Non-pigmented ciliary epithelial cell (primary cell): ENCODE measurements around the gene TFR2.
"Not testable (repeated sequence)": the region's sequence is repeated elsewhere in the genome, so short reads cannot be mapped to it uniquely, and the experiment has no call there.

Experiments used
- DNase-seq: peaks from one replicate; pipeline ENCODE4 v3.0.0-alpha.2; 2010; ENCODE audit warnings: low read depth

TFR2 gene

DNA sequence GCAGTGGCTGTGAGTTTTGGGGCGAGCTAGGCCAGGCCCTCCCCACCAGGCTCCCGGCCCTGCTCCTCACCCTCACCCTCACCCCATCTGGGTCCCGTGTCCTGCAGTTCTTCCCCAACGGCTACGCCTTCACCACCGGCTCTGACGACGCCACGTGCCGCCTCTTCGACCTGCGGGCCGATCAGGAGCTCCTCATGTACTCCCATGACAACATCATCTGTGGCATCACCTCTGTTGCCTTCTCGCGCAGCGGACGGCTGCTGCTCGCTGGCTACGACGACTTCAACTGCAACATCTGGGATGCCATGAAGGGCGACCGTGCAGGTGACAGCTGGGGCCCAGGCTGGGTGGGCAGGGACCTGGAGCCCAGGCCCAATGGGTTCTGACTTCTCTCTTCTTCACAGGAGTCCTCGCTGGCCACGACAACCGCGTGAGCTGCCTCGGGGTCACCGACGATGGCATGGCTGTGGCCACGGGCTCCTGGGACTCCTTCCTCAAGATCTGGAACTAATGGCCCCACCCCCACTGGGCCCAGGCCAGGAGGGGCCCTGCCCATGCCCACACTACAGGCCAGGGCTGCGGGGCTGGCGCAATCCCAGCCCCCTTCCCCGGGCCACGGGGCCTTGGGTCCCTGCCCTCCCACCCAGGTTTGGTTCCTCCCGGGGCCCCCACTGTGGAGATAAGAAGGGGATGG, 37.1 kb upstream of the TFR2 start:
- DNase-seq, result no peak

DNA sequence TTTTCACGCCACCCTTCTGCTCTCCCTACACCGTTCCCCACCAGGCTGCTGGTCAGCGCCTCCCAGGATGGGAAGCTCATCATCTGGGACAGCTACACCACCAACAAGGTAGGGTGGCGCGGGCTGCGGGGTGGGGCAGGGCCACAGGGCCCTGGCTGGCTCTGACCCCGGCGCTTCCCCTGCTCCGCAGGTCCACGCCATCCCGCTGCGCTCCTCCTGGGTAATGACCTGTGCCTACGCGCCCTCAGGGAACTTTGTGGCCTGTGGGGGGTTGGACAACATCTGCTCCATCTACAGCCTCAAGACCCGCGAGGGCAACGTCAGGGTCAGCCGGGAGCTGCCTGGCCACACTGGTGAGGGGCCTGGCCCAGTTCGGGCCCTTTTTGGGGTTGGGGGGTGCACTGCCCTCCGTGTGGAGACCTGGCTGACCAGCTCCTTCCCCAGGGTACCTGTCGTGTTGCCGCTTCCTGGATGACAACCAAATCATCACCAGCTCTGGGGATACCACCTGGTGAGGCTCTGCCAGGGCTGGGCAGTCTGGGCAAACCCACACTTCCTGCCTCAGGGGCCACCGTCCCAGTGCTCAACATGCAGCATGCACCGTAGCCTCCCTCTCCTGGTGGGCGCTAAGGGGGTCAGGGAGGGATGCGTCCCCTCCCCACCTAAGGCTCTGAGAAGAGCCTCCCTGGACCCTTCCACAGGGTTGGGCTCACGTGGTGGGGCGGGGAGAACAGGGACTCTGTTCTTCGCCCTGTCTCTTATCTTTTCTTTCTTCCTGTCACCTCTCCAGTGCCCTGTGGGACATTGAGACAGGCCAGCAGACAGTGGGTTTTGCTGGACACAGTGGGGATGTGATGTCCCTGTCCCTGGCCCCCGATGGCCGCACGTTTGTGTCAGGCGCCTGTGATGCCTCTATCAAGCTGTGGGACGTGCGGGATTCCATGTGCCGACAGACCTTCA, 36.2 kb upstream of the TFR2 start:
- no peak for DNase-seq

DNA sequence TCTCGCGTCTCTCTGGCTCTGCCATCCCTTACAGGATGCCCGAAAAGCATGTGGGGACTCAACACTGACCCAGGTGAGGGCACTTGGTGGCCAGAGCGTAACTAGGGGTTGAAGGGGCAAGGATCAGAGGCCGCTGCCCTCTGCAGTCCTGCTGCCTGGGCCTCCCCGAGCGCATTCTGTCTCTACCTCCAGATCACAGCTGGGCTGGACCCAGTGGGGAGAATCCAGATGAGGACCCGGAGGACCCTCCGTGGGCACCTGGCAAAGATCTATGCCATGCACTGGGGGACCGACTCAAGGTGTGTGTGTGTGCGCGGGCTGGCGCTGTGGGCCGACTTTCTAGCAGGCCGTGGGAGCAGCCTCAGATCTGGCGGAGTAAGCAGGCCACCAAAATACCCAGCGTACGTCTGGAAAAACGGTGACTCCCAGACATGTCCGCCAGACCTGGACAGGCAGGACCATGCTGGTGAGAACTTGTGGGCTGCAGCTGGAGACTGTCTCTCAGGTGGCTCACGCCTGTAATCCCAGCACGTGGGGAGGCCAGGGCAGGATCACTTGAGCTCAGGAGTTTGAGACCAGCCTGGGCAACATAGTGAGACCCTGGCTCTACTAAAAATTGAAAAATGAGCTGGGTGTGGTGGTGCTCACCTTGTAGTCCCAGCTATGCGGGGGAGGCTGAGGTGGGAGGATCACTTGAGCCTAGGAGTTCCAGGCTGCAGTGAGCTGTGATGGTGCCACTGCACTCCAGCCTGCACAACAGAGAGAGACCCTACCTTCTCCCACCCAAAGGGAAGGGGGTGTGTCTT, 35.4 kb upstream of the TFR2 start:
- no peak for DNase-seq

DNA sequence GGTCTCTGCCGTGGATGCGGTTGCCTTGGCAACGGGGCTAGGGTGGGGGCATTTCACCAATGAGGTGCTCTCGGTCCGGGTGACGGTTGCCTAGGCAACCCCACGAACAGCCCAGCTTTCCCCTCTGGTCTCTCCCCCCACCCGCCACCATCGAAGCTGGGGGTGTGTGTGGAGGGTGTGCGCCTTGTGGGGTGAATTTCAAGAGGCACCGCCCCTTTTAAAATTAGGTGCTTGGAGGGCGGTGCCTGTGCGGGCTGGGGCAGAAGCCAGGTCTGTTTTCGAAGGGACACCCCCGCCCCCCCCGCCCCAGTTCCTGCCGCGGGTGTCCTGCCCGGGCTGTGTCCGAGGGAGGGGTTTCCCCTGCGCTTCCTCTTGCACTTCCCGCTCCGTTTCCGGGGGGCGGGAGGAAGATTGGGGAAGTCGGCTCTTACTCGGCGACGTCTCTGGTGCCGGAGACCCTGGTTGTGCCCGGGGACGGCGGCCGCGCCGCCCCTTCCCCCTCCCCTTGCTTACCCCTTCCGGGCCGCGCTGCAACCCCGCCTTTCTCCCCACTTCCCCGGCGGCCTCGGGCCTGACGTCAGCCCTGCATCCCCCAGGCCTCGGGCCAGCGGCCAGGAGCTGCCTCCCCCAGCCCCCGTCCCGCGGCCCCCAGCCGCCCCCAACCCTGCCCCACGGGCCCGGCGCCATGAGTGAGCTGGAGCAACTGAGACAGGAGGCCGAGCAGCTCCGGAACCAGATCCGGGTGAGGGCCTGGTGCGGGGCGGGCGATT, 34.4 kb upstream of the TFR2 start:
- DNase-seq, result peak; percentile 23

DNA sequence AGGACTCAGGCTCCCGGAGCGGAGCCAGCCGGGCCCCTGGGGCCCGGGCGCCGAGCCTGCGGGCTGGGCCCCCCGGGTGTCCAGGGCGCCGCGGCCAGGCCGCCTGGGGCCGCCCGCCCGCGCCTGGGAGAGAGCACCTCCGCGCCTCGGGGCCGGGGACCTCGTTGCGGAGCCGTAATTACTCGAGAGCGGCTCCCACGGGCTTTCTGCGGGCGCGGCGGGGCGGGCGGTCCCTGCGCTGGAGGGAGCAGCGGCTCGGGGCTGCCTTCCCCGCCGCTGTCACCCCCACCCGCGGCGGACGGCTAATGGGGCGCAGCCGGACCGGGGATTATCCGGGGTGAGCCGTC, 33.7 kb upstream of the TFR2 start:
- no peak for DNase-seq

DNA sequence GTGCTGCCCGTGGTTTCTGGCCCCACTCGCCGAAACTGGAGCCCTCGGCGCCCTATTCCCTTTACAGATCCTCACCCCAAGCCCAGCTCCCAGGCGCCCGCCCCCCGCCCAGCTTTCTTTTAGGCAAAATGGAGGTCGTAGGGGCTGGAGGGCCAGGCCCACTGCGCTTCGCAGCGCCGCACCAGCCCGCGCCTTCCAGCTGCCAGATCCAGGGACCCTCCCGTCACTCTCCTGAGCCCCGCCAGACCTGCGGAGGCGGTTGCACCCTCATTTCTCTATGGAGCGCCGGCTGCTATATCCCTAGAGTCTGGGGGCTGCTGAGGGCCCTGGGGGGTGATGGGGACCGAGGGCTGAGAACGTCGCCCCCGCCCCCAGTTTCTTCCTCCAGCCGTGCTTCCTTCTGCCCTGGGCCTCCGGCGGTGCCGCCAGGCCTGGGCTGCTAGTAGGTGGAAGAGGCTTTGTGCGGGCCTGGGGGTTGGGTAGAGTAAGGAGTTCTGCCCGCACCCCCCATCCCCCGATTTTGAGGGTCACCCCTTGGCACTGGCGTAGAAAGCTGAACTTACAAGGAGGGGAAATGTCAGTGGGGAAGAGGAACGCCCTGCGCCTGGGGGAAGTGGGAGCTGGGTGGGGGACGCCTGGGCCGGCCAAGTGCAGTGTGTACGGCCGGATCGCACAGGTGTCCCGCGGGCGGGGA, 33.2 kb upstream of the TFR2 start:
- no peak for DNase-seq

DNA sequence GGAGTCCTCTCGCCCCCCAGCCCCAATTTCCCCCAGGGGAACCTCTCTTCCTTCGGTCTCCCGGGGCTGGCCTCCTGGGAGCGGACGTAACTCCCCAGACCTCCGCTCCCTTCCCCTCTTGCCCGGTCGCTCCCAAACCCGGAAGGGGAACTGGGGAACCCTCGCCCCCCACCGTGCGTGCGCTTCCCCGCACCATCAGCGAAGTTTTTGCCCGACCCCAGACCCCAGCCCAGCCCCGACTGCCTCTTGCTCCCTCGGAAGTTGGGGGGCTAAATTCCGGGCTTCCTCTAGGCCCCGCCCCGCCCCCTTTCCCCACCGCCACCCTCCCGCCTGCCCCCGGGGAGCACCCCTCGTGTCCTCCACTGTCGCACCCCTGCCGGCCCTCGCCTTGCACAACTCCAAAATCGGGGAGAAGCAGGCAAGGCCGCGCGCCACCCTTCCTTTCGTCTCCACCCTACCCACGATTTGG, 32.6 kb upstream of the TFR2 start:
- no peak for DNase-seq

DNA sequence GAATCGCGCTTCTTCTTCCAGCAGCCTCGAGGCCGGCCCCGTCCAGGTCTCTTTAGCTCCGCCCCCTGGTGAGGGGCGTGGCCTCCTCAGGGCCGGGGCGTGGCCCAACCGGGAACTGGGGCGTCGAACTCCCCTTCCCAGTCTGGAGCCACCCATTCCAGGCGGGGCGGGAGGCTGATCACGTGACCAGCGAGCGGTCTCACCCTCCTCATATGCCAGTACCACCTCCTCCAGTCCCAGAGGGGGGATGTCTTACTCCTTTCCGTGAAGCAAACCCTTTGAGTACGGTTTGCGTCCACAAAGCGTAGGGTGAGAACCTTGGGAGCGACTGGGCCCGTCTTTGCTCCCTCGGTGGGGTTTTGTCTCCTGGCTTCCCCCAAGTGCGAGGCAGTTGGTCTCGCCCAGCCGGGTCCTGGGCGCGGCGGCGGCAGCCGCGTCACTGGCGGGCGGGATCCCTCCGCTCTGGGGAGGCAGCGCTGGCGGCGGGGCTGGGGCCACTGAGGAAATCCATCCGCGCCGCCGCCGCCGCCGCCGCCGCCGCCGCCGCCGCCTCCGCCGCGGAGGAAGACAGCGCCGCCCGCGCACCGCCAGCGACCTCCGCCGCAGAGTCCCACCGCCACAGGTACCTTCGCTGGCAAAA, 32.1 kb upstream of the TFR2 start, which contains the start of gene GNB2:
Gene GNB2 (plus strand): TSS at position 439 of the 640 bp plus-strand sequence. CDS start 2,526 bp downstream, outside the sequence.
- peak; percentile 97 for DNase-seq

DNA sequence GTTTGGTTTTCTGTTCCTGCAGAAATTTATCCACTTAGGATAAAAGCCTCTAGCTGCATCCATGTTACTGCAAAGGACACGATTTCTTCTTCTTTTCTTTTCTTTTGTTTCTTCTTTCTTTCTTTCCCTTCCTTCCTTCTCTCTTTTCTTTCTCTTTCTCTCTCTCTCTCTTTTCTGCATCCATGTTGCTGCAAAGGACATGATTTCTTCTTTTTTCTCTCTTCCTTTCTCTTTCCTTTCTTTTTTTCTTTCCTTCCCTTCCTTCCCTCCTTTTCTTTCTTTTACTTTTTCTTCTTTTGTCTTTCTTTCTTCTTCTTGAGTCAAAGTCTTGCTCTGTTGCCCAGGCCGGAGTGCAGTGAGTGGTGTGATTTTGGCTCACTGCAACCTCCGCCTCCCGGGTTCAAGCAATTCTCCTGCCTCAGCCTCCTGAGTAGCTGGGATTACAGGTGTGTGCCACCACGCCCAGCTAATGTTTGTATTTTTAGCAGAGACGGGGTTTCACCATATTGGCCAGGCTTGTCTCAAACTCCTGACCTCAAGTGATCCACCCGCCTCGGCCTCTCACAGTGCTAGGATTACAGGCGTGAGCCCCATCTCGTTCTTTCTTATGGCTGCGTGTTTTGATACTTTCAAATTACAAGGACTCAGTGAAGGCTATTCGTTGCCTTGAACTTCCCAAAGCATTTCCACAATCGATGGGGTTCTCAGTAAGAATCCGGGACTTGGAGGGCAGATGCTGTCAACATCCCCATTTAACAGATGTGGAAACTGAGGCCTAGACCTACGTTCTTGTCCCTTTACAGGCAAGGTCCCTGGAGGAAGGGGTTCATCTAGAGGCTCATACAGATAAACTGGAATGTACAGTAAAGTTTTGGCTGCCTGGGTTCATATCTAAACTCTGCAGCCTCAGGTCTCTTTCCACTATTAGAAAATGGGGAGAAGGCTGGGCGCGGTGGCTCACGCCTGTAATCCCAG, 30.3 kb upstream of the TFR2 start:
- no peak for DNase-seq

DNA sequence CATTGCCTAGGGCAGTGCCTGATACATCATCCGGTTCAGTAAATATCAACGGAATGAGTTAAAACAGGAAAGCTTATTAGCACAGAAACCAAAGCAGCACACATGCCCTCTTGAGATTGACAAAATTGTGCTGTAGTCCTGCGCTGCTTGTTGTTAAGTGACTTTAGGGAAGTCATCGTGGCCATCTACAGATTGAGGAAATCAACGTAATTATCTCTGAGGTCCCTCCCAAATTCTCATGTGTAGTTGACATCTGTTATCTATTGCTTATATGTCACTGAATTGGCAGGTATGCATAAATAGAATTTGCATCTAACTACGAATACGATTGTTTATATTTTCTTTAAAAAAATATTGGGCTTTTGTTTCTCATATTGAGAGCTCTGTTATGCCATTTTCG, 28.7 kb upstream of the TFR2 start:
- no peak for DNase-seq

DNA sequence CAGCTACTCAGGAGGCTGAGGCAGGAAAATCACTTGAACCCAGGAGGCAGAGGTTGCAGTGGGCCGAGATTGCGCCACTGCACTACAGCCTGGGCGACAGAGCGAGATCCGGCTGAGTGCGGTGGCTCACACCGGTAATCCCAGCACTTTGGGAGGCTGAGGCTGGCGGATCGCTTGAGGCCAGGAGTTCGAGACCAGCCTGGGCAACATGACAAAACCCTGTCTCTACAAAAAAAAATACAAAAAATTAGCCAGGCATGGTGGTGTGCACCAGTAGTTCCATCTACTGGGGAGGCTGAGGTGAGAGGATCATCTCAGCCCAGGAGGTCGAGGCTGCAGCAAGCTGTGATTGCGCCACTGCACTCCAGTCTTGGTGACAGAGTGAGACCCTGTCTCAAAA, 27.8 kb upstream of the TFR2 start:
- not testable (repeated sequence) for DNase-seq

DNA sequence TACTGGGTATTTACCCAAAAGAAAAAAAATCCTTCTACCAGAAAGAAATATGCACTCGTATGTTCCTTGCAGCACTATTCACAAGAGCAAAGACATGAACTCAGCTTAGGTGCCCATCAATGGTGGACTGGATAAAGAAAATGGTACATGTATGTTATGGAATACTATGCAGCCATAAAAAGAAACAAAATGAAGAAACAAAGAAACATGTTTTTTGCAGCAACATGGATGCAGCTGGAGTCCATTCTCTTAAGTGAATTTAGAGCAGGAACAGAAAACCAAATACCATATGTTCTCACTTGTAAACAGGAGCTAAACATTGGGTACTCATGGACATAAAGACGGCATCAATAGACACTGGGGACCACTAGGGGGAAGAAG, 26.7 kb upstream of the TFR2 start:
- DNase-seq, result no peak

DNA sequence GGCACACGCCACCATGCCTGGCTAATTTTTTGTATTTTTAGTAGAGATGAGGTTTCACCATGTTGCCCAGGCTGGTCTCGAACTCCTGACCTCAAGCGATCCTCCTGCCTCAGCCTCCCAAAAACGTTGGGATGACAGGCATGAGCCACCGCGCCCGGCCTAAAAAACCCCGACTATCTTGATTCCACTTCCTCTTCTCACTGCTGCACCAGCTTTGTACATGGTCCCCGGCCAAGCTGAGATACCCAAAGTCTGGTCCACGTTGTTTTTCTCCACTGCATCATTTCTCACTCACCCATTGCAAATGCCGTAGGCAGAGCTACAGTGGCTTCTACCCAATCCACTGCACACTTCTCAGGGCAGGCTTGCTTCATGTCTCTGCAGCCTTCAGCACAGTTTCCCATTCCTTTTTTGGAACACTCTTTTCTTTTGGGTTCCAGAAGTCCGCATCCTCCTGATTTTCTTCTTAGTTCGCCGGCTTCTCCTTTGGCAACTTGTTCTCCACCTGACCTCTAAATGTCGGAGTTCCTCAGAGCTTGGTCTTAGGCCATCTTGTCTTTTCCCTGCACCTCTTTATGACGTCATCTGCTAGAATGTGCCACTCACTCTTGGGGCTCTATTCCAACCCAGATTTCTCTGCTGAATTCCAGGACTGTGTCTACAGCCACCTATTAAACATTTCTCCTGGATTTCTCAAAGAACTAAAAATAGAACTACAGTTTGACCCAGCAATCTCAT, 26.1 kb upstream of the TFR2 start:
- no peak for DNase-seq

DNA sequence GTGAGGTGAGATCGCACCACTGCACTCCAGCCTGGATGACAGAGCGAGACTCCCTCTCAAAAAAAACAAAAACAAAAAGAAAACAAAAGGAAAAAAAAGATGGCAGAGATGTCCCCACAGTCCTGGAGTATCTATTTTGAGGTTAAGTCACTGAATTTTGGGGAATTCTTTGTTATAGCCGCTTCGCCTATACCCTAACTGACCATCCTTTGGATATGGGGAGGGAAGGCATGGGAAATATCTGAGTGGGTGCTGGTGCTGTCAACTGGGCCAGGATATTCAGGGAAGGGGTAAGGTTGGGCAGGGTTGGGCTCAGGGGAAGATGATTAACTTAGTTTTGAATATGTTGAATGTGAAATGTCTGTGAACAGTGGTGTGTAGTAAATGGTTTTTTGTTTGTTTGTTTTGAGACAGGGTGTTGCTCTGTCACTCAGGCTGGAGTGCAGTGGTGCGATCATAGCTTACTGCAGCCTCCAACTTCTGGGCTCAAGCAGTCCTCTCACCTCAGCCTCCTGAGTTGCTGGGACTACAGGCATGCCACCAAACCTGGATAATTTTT, 23.9 kb upstream of the TFR2 start:
- no peak for DNase-seq

DNA sequence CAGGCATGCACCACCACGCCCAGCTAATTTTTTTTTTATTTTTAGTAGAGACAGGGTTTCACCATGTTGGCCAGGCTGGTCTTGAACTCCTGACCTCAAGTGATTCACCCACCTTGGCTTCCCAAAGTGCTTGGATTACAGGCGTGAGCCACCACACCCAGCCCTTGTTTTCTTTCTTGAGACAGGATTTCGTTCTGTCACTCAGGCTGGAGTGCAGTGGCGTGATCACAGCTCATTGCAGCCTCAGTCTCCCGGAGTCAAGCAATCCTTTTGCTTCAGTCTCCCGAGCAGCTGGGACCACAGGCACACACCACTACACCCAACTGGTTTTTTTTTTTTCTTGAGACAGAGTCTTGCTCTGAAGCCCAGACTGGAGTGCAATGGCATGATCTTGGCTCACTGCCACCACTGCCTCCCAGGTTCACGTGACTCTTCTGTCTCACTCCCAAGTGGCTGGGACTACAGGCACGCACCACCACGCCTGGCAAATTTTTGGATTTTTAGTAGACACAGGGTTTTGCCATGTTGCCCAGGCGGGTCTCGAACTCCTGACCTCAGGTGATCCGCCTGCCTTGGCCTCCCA, 20.9 kb upstream of the TFR2 start:
- not testable (repeated sequence) for DNase-seq

DNA sequence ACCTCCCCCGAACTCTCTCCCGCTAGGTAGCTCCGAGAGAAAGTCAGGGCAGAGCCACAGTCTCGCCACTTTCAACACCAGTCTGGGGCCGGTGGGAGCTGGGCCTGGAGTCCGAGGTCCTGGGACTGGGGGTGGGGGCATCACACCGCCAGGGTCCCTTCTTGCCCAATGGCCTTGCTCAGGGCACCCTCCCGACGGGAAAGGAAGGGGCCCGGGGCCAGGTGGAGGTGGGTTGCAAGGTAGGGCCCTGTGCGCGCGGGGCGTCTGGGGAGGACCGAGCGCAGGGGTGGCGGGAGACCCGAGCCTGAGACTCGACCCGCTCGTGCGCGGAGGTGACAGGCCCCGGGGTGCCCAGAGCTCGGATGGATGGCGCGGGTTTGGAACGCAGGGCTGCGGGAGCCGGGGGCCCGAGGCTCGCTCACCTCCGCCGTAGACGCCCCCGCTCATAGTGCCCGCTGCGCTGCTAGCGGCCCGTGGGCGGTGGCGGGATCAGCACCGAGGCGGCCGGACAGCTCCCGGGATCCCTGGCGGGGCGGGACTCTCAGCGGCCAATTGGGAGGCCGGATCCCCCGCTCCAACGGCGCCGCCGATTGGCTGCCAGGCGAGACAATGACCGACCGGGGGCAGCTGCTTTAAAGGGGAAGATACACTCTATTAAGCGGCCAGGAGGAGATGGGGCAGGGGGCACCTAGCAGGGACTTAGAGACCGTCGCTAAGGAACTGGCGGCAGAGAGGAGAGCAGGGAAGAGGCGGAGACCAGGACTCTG, 14.7 kb upstream of the TFR2 start, which contains the start of gene ACTL6B:
Gene ACTL6B (minus strand): TSS at position 541 of the 767 bp plus-strand sequence. CDS start 94 bp downstream, at position 447.
- DNase-seq, result no peak
